HG03521 (cell line): Measurements from ENCODE around the gene SLC37A1.

Experiments
- ATAC-seq: cut with Tn5 transposase; IDR thresholded peaks from one replicate; pipeline ENCODE4 v1.9.1; 2021; ENCODE audit warnings: mild to moderate bottlenecking, moderate library complexity; ENCODE audit not compliant: unreplicated experiment

Gene SLC37A1

DNA sequence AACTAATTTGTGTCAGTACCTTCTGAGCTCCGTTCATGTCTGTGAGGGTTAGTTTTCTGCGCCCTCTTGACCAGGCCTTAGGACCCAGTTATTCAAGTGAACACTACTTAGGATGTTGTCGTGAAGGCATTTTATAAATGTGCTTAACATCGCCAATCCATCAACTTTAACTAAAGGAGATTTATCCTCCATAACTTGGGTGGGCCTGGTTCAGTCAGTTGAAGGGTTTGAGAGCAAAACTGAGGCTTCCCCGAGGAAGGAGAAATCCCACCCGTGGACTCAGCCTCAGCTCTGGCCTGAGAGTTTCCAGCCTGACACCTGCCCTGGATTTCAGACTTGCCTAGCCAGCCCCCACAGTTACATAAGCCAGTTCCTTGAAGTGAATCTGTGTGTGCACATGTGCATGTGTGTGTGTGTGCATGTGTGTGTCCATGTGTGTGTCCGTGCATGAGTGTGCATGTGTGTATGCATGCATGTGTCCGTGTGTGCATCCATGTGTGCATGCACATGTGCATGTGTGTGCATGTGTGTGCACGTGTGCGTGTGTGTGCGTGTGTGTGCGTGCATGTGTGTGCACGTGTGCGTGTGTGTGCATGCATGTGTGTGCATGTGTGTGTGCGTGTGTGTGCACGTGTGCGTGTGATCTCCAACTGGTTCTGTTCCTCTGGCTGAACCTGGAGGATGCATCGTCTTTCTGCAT, 77.7 kb downstream of the SLC37A1 start:
- no peak for ATAC-seq

DNA sequence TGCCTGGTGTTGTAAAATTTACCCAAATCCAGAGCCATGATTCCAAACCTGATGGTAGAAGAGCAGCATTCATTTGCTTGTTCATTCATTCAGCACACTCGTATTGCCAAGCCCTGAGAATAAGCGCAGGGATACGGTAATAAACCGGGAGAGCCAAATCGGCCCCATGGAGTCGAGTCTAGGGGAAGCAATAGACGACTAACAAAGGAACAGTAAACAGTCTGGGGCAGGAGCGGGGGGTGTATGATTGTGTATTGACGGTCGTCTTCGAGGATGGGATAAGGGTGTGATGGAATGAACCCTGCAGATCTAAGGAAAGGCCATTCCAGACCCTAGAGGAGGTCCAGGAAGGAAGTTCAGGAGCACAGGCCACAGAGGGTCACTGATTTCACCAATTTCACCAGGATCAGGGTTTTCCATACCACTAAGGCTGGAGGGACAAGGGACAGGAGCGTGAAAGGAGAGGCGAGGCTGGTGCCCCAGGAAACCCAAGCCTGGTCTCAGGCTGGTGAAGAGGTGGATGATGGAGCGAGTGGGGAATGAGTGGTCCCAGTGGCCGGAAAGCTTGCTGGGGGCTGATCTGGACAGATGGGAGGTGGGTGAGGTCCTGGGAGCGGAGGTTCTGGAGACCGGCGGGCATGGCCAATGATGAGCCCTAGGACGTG, 78.6 kb downstream of the SLC37A1 start:
- ATAC-seq, result no peak

DNA sequence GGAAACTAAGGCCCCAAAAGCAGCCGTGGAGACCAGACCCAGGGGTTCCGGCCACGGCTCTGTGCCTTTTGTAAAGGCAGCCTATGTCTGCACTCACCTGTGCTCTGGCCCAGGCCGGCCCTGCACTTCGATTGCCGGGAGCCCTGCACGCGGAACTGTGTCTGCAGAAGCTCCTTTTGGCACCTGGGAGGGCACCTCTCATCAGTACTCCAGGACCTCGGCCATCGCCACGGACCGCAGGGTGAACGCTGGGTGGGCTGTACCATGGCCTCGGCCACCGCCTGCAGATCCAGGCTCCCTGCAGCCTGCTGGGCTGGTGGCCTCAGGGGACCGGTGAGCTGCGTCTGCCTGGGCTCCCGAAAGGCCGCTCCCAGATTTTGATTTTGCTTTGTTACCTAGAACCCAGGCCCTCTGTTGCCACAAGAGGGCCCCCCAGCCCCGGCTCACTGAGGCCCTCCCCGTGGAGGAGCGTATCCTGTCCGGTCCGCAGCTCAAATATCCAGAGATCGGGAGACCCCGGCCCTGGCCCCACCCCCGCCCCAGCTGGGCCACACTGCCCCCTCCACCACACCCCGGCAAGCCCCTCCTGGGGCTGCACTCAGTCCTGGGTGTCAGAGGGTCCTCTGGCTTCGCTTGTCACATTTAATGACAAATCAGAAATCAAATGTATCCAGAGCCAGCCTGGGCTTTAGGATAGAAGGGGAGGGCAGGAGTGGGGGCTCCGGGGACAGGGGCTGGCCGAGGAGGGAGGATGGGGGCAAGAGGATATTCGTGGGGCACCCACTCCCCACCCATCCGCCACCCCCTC, 79.6 kb downstream of the SLC37A1 start:
- no peak for ATAC-seq

DNA sequence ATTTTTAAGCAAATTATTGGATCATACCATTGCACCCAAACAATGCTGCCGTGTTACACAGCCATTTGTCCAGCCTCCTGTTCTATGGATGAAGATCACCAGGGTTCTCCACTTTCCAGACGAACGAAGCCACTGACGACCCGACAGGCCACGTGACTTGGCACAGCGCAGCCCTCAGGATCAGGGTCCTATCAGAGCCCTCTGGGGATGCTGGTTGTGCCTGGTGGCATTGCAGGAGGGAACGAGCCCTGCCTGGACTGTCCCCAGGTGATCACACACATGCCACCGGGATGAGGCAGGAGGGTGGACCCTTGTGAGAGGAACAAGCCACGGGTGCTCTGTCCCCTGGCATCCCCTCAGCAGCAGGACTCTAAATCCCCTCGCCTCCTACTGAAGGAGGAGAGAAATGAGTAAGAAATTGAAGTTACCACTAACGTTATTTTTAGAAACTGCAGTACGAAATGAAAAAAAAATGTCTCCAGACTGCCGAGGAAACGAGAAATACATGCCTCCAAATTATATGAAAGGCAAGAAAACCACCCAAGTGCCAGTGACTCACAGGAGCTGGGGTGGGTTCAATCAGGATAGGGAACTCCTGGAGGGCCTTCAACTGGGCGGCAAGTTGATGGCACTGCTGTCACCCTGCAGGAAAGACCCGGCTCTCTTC, 81.1 kb downstream of the SLC37A1 start:
- ATAC-seq, result no peak

DNA sequence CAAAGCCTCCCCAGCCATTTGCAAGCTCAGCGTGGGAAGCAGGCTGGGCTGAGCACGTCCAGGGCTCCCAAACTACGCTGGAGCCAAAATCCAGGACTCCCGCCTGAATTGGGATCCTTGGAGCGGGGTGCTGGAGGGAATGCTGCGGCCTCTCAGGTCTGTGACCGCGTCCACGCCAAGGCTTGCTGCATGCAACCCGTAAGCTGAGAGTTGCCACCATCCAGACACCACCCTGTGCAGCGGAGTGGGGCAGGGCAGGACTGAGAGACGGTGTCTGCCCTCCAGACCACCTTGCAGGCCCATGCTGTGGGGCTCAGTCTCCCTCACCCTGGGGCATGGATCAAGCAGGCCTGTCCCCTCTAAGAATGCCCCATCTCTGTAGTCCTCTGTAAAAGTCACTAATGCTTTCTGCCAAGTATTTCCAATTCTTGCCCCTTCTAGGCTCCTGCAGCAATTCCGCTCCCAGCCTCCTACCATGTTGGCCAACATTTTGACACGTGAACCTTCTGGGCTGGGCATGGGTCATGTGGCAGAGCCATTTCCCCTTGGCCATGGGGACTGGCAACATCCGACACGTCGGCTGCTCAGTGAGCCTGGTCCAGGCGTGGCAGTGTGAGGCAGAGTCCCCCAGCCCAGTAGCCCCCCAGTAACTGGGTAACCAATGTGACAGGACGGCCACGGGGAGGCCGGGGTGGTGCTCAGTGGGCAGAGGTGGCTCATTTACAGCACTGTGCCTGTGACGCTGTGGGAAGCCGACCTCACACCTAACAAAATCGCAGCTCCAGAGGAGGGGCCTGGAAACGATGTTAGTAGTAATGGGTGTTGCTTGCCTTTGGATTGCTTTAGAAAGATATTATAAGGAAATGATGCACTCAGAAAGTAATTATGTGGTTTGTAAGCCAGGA, 81.9 kb downstream of the SLC37A1 start:
- no peak for ATAC-seq

DNA sequence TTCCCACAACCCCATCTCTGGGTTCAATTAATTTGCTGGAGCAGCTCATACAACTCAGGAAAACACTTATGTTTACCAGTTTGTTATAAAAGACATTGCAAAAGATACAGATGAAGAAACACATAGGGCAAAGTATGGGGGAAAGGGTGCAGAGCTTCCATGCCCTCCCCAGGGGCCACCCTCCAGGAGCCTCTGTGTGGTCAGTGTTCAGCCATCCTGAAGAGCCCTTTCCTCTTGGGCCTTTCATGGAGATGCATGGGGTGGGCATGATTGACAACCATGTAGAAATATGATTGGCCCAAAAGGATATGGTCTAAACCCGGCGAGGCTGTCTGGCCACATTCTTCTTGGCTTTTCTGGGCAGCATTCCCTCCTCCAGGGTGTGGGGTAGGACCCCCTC, 83.0 kb downstream of the SLC37A1 start:
- ATAC-seq, result no peak

DNA sequence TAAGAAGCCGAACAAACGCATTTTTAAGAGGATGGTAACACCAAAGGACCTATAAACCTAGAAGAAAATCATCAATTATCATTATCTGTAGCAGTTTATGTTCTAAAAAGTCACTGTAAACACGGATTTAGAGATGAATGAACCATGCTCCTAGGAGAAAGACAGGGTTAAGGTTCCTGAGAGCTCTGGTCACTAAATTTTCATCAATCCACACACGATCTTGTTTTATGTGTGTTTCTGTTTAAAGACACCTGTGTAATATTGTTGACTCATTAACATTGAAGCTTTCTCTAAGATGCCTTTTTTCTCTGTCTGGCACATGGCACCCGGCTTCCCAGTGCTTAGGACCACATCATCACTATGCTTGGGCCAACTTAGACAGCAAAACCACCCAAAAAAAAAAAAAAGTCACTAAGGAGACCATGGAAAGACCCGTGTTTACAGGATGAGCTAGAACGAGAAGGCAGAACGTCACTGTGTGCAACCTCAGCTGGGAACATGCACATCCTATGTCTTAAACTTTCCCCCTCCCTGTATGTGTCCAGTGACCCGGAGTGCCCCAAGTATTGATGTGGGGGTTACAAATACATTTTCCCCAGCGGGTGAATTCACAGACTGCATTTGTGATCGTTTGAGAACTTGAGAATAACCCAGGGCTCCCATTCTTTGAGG, 84.0 kb downstream of the SLC37A1 start:
- ATAC-seq, result no peak

DNA sequence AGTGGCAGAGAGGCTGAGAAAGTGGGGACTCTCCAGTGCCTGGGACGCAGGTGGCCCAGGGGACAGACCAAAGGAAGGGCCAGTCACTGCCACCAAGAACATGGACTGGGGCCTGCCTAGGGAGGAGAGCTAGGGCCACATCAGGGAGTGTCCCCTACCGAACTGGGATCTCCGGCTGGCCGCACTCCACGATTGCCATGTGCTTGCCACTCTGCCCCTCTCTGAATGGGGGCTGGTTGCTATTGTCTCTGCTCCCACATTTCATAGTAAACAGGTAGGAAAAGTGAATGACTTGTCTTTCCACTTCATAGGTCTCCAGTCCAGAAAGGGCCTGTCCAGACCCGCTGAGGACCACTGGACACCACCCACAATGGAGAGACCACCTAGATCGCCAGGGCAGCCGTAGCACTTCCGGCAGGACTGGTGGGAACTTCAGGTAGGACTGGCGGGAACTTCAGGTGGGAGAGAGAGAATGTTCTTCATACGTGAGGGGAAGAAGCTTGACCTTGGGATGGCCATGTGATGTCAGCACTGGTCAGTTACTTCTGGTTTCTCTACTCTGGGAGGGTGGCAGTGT, 84.6 kb downstream of the SLC37A1 start:
- ATAC-seq, result no peak

DNA sequence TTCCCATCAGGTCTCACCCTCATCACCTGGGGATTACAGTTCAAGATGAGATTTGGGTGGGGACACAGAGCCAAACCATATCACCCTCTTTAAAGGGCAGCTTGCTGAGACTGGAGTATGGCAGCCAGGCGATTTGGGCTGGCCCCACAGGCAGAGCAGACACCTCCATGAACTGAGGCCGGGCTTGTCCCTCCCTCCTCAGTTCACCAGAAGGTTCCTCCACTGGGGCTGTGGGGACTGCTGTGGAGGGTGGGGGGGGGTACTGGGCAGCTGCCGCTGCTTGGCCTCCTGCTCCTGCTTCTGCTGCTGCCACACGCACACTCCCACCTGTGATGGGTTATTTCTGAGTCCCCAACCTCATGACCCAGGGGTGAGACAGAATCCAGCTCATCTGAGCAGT, 85.8 kb downstream of the SLC37A1 start:
- no peak for ATAC-seq

DNA sequence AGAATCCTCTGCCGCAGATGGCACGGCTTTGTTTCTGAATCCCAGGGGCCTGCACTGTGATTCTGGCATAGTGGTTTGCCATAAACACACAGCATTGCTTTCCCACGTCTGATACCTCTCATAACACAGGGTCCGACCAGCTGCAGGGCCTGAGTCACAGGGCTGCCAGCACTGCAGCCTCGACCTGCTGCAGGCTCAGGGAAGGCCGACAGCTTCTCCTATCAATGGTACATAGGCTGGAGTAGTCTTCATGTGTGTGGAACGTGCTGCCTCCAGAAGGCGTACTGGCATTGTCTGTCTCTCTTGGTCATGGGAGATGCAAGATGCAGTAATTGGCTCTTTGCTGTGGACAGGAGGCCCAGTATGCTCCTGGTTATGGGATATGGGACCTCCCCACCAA, 86.3 kb downstream of the SLC37A1 start:
- no peak for ATAC-seq

DNA sequence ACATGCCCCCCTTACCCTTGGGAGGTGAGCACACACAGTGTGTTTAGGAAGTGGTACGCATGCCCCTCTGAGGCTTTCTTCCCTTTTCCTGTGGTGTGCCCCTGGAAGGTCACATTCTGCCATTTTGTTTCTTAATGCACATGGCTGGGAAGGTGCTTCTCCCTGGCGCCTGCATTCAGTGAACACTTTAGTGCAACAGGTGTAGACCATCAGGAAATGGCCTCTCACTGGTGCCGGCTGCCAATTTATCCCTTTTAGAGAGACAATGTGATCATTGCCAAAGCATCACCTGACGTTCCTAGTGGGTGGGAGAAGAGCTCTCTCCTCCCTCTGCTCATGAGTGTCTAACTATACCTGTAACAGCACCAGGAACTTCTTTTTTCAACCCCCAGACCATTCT, 88.0 kb downstream of the SLC37A1 start:
- ATAC-seq, result no peak

DNA sequence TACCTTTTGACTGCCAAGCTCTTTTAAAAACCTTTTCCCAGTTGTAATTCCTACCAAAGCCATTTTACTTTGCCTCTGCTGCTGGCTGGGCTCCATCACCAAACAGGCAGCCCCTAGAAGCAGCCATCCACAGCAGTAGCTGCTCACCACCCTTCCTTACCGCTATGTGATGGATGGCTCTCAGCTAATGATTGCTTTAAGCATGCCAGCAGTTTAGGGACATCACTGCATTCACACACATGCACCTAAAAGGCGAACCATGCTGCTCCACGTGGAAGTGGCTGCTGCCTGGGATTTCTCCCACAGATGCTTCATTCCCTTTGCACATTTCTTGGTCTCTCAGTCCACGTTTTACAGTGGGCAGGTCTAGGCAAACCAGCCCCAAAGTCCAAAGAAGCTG, 93.5 kb downstream of the SLC37A1 start:
- ATAC-seq, result no peak

DNA sequence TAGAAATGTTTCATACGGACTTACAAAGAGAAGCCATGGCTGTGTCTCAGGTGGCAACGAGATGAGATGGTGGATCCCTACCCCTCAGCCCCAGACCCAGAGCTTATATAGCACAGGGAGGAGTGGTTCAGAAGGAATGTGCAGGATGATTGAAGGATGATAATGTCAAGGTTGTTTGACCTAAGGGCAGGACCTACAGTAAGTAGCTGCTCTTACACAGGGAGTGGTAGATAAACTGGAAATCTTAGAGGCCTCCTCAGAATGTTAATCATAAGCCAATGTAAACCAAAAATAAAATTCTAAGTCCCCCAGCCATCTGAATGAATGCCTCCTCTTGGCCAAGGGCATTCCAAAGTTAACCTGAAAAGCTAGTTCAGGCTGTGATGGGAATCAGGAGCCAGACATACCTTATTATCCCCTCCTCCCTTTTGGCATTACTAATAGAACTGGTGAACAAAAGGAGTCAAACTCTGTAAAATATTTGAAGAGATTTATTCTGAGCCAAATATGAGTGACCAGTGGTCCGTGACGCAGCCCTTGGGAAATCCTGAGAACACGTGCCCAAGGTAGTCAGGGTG, 94.0 kb downstream of the SLC37A1 start:
- no peak for ATAC-seq

DNA sequence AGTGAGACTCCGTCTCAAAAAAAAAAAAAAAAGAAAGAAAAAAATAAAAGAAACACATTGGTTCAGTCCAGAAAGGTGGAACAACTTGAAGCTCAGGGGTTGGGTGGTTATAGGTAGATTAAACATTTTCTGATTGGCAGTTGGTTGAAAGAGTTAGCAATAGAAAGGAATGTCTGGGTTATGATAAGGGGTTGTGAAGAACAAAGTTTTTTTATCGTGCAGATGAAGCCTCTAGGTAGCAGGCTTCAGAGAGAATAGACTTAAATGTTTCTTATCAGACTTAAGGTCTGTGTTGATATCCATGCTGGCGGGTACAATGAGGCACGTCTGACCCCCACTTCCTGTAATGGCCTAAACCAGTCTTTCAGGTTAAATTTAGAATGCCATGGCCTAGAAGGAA, 94.8 kb downstream of the SLC37A1 start:
- ATAC-seq, result no peak

DNA sequence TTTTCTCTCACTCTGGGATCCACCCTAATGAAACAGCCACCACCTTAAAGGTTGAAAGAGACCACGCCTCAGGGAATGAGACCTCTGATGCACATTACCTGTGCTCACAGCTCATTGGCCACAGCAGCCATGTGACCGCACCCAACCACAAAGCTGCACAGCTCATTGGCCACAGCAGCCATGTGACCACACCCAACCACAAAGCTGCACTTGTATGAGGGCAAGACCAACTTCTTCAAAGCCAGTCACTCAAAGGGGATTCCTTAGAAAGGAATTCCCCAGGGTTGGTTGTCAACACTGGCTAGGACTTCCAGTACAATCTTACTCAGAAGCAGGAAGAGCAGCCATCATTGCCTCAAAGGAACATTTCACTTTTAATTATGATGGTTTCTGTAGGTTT, 96.2 kb downstream of the SLC37A1 start:
- ATAC-seq, result no peak

DNA sequence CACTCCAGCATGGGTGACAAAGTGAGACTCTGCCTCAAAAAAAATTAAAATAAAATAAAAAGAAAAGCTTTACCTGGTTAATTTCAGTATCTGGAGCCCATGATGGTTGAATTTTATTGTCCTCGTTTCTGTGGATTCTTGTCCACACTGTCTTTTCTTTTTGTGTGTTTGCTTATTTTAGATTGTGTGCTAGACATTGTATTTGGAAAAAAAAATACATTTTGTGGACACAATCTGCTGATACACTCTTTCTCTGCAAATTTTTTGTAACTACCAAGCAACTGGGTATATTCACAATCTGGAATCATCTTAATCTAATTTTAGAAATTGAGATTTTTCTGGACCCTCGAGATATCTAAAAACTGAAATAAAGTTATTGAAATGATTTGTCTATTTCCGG, 98.2 kb downstream of the SLC37A1 start:
- ATAC-seq, result no peak

DNA sequence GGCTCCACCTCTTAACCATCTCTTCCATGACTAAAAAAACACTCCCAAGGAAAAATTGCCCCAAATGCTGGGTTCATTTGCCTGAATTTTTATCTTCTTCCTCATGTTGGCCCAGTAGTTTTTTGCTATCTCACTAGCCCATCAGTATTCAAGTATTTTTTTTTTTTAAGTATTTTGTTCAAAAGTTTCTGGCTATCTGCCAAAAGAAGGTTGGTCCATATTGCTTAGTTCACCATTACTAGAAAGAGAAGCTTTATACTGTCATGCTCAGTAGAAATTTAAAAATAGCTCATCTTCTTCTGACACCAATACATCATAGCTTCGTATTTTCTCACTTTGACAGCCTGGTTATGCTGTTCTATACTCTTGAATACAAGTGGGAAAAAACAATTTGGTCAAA, 98.7 kb downstream of the SLC37A1 start:
- ATAC-seq, result no peak

DNA sequence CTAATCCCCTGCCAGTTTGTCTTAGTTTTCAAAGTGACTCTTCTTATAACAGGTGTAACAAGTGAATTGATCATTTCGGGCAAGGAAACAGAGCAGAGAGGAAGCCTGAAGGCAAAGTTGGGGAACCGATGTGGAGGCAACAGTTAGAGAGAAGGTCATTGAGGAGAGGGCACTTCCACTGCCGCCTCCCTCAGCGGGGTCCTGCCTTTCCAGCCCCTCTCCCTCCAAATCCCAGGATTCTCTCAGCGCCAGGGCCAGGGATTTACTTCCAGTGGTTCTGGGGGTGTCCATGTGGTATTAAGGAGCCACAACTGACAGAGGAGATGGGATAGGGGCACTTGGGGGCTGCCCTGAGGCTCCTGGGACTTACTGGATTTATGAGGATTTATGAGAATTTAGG, 100.1 kb downstream of the SLC37A1 start:
- ATAC-seq, result no peak

DNA sequence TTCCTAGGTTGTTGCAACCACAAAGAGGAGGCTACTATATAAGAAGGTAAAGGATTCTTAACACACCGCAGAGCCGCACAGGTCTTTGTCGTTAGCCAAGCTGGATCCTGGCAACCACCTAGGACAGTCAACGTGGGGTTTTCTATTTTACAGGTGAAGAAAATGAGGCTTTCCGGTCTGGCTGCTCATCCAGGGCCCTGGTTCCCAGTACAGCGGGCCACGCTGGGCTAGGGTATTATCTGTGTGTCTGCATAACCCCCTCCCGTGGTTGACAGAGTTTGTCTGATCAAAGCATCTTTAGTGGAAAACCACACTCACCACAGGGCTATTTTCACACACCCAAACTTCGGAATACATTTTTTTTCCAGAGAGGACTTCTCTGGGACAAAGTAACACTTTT, 100.7 kb downstream of the SLC37A1 start:
- ATAC-seq, result no peak
